CD14-positive monocyte (primary cell): ENCODE measurements around the gene VAT1. TPM values are rescaled to one million over a fixed set of nuclear protein-coding genes. Genes with fewer than 3 reads are reported as not detected.

Experiments used
- DNase-seq, 3 donors: peaks; one replicate each; pipeline ENCODE4 v3.0.0-alpha.2; 2011 to 2022
- H2AFZ ChIP-seq: 2 replicates; pipeline ENCODE4 v1.6.0; 2012; ENCODE audit warnings: mild to moderate bottlenecking, low read depth, low read length, inconsistent platforms; ENCODE audit not compliant: insufficient read depth, poor library complexity, severe bottlenecking
- H3K27ac ChIP-seq, 2 donors: 1 replicate in 1 of 2; 2 replicates in 1 of 2; pipeline ENCODE4 v1.5.1; 2012 to 2013; ENCODE audit warnings: low read length in 2 of 2, control low read depth in 1 of 2, inconsistent platforms in 1 of 2, low read depth in 1 of 2, mild to moderate bottlenecking in 1 of 2
- H3K27me3 ChIP-seq, 2 donors: one replicate each; pipeline versions ENCODE4 v1.6.0 to v1.6.1; 2011 to 2013; ENCODE audit warnings: low read length in 2 of 2; ENCODE audit not compliant: control insufficient read depth in 2 of 2, insufficient read depth in 2 of 2
- H3K36me3 ChIP-seq, 2 donors: replicated peaks in 1 of 2; 1 replicate in 1 of 2; 2 replicates in 1 of 2; pipeline versions ENCODE4 v1.5.1 to v1.6.1; 2012 to 2013; ENCODE audit warnings: low read length in 2 of 2, control low read depth in 1 of 2, inconsistent platforms in 1 of 2, mild to moderate bottlenecking in 1 of 2; ENCODE audit not compliant: insufficient read depth in 2 of 2, control insufficient read depth in 1 of 2
- H3K4me1 ChIP-seq, 2 donors: 1 replicate in 1 of 2; 2 replicates in 1 of 2; pipeline versions ENCODE4 v1.5.1 to v1.6.1; 2012 to 2013; ENCODE audit warnings: low read length in 2 of 2, control low read depth in 1 of 2, inconsistent platforms in 1 of 2, mild to moderate bottlenecking in 1 of 2, moderate library complexity in 1 of 2; ENCODE audit not compliant: insufficient read depth in 2 of 2, control insufficient read depth in 1 of 2
- H3K4me2 ChIP-seq: replicated peaks from 2 replicates; pipeline ENCODE3; 2012; ENCODE audit warnings: low read length, moderate library complexity, mild to moderate bottlenecking; ENCODE audit not compliant: poor library complexity, severe bottlenecking; ENCODE audit errors: extremely low read depth
- H3K4me3 ChIP-seq, 3 experiments: fragments of 200-600 bp in 1 of 3; sonication (generic) in 1 of 3; replicated peaks in 1 of 3; 1 replicate in 2 of 3; 2 replicates in 1 of 3; pipeline ENCODE4 v1.5.1; 2011 to 2013; ENCODE audit warnings: low read length in 3 of 3, mild to moderate bottlenecking in 3 of 3, control low read depth in 2 of 3, low read depth in 2 of 3, inconsistent platforms in 1 of 3, moderate library complexity in 1 of 3
- H3K79me2 ChIP-seq: 2 replicates; pipeline ENCODE4 v1.6.0; 2012; ENCODE audit warnings: mild to moderate bottlenecking, control low read depth, inconsistent platforms, low read length, moderate library complexity; ENCODE audit not compliant: insufficient read depth
- H3K9ac ChIP-seq: 2 replicates; pipeline ENCODE4 v1.6.0; 2017; ENCODE audit warnings: low read length, mild to moderate bottlenecking; ENCODE audit not compliant: insufficient read depth, poor library complexity, severe bottlenecking
- H3K9me3 ChIP-seq, 2 donors: replicated peaks in 1 of 2; 1 replicate in 1 of 2; 2 replicates in 1 of 2; pipeline versions ENCODE4 v1.5.1 to v1.6.1; 2012 to 2013; ENCODE audit warnings: low read length in 2 of 2, control low read depth in 1 of 2; ENCODE audit not compliant: control insufficient read depth in 1 of 2, insufficient read depth in 1 of 2
- H4K20me1 ChIP-seq: 2 replicates; pipeline ENCODE4 v1.6.0; 2012; ENCODE audit warnings: mild to moderate bottlenecking, low read length, control low read depth, moderate library complexity; ENCODE audit not compliant: insufficient read depth
- H3K27ac Mint-ChIP-seq, 7 donors: one replicate each; pipeline ENCODE4 v1.8.0; 2020; ENCODE audit warnings: mild to moderate bottlenecking in 7 of 7, mixed read lengths in 7 of 7, moderate library complexity in 6 of 7, inconsistent platforms in 2 of 7
- H3K27me3 Mint-ChIP-seq, 3 donors: one replicate each; pipeline ENCODE4 v1.8.0; 2021 to 2022; ENCODE audit warnings: low read depth in 3 of 3, mild to moderate bottlenecking in 3 of 3, mixed read lengths in 3 of 3, moderate library complexity in 3 of 3, inconsistent platforms in 1 of 3
- H3K36me3 Mint-ChIP-seq, 2 donors: one replicate each; pipeline ENCODE4 v1.8.0; 2020; ENCODE audit warnings: mixed read lengths in 2 of 2, inconsistent platforms in 1 of 2, mild to moderate bottlenecking in 1 of 2
- H3K4me1 Mint-ChIP-seq: one replicate; pipeline ENCODE4 v1.8.0; 2020; ENCODE audit warnings: mild to moderate bottlenecking, mixed read lengths
- H3K4me3 Mint-ChIP-seq, 2 donors: one replicate each; pipeline ENCODE4 v1.8.0; 2020; ENCODE audit warnings: mild to moderate bottlenecking in 2 of 2, mixed read lengths in 2 of 2, moderate library complexity in 1 of 2
- H3K9me3 Mint-ChIP-seq, 7 donors: one replicate each; pipeline ENCODE4 v1.8.0; 2020 to 2022; ENCODE audit warnings: mixed read lengths in 7 of 7, mild to moderate bottlenecking in 6 of 7, moderate library complexity in 6 of 7, inconsistent platforms in 2 of 7
- CTCF ChIP-seq: fragments of 200-600 bp; IDR thresholded peaks from one replicate; pipeline ENCODE4 v1.8.0; 2022; ENCODE audit warnings: antibody characterized with exemption, mild to moderate bottlenecking
- WGBS: methylation state at CpG from one replicate; pipeline ENCODE4 v1.1.5; 2013; ENCODE audit warnings: missing lambda C conversion rate; ENCODE audit not compliant: insufficient coverage; 5-methylcytosine and 5-hydroxymethylcytosine counted together
- intact Hi-C, 2 donors: fragments of 100-400 bp; cut with micrococcal nuclease; formaldehyde crosslinking; loops; one replicate each; pipeline versions ENCODE4 v1.15.0 to v1.15.1; 2023
- polyA plus RNA-seq, 3 donors: library from polyadenylated mRNA; depleted of rRNA in 1 of 3; unstranded in 2 of 3; stranded (reverse) in 1 of 3; fragments of 300-500 nt in 2 of 3; fragments of >200 nt in 1 of 3; fragmentation: Illumina TruSeq in 2 of 3; gene quantifications; 1 replicate in 2 of 3; 2 replicates in 1 of 3; pipeline ENCODE4 v1.2.3, GENCODE V29; 2012 to 2021

The VAT1 gene
- polyA plus RNA-seq, 3 donors: 12.7 to 39.5 (median 38.0) TPM

GRCh38 chr17:43034894-43035293, 12.7 kb upstream of the VAT1 start:
- no peak overlapping the region for H3K4me3 Mint-ChIP-seq
- TF ChIP-seq CTCF: no peak

DNA sequence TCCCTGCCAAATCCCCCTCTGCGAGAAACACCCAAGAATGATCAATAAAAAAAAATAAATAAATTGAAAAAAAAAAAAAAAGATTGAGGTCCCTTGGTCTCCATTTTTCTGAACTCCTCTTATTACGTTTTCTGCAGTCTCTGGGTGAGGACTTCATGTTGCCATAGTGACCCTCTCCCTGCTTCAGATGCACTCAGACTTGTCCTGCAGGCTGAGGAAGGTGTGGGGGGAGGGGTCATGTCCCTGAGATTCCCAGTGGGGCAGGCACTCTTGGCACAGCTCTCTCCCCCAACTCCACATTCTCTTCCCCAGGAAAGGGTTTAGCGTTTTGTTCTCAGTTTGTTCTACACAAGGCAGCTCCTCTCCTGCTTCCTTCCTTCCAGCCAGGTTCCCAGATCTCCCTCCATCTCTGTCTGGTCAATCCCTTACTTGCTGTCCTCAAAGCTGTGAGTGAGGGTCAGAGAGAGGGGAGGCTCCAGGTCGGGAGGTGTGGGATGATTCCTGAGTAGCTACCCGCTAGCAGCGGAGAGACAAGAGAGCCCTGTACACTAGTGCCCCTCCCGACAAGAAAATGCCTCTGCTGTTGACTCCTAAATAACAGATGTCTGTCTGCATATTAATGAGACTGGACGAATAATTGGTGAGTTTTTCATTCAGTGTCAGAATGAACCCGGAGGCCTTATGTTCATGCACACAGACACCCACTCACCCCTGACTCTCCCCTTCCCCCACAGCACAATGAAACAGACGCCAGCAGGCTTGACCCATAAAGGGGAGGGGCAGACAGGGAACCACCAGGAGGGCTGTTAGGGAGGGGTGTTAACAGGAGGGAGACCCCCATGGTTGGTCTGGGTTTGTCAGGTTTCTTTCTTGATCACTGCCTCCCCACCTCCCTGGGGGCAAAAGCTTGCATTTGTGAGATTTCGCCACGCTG, 12.0 kb upstream of the VAT1 start:
- Histone ChIP-seq H3K27me3 (no peaks in the 10 kb centered on the region), H3K79me2 (no peaks in the 10 kb centered on the region), H3K4me3 (no peak overlapping the region), H2AFZ (no peak overlapping the region), H3K4me1 (peaks cover 0 to 9% of the 10 kb centered on the region in 2 donors), H3K27ac (no peak overlapping the region), H3K36me3 (no peaks in the 10 kb centered on the region), H3K9ac (no peak overlapping the region), H3K4me2 (no peak overlapping the region), H3K9me3 (no peaks in the 10 kb centered on the region), H4K20me1 (no peaks in the 10 kb centered on the region)
- DNase-seq: no peak
- Mint-ChIP-seq H3K4me1 (peaks cover 11% of the 10 kb centered on the region), H3K4me3 (no peak overlapping the region), H3K9me3 (no peaks in the 10 kb centered on the region), H3K27me3 (peaks cover 0 to 2% (median 0%) of the 10 kb centered on the region in 3 donors), H3K36me3 (no peaks in the 10 kb centered on the region), H3K27ac (peak overlapping the region in 1 of 7 donors; percentile 56)
- intact Hi-C loops: no loop called here
- WGBS: 89% methylated on average over 6 of the region's 12 CpGs
- no peak for TF ChIP-seq CTCF

More at GRCh38 chr17:43034894-43035293, 12.7 kb upstream of the VAT1 start:
- peaks cover 0 to 2% of the 10 kb centered on the region in 2 donors for H3K36me3 Mint-ChIP-seq
- no peaks in the 10 kb centered on the region for H3K9me3 ChIP-seq
- H4K20me1 ChIP-seq: no peaks in the 10 kb centered on the region
- H3K27ac Mint-ChIP-seq: no peak overlapping the region
- H3K79me2 ChIP-seq: no peaks in the 10 kb centered on the region
- H3K36me3 ChIP-seq: no peaks in the 10 kb centered on the region
- no peaks in the 10 kb centered on the region for H3K9me3 Mint-ChIP-seq
- no peak overlapping the region for H3K27ac ChIP-seq
- H3K4me2 ChIP-seq: no peak overlapping the region
- peaks cover 5% of the 10 kb centered on the region for H3K4me1 Mint-ChIP-seq
- H3K4me1 ChIP-seq: peaks cover 0 to 2% of the 10 kb centered on the region in 2 donors
- H2AFZ ChIP-seq: no peak overlapping the region
- no peak overlapping the region for H3K9ac ChIP-seq
- peaks cover 0 to 2% (median 0%) of the 10 kb centered on the region in 3 donors for H3K27me3 Mint-ChIP-seq
- intact Hi-C loops: no loop called here
- WGBS: 100% methylated on average over 1 of the region's 3 CpGs
- H3K27me3 ChIP-seq: no peaks in the 10 kb centered on the region
- H3K4me3 ChIP-seq: no peak overlapping the region
- DNase-seq: no peak
